NCI-H128 (cell line): ENCODE data around the gene CAMTA2.
"Not testable (repeated sequence)": the region's sequence is repeated elsewhere in the genome, so short reads cannot be mapped to it uniquely, and the experiment has no call there.

Experiments used
- DNase-seq: peaks from one replicate; lab custom pipeline; 2025; ENCODE audit not compliant: unreplicated experiment; lab: John Stamatoyannopoulos, UW

The CAMTA2 gene

DNA sequence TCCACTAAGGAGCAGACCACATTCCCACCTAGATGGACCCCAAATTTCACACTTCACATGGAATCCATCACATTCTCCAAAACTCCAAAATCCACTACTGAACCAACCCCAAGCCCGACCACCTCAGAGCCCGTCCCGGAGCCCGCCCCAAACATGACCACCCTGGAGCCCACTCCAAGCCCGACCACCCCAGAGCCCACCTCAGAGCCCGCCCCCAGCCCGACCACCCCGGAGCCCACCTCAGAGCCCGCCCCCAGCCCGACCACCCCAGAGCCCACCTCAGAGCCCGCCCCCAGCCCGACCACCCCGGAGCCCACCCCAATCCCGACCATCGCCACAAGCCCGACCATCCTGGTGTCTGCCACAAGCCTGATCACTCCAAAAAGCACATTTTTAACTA, 53.8 kb downstream of the CAMTA2 start:
- no peak for DNase-seq

DNA sequence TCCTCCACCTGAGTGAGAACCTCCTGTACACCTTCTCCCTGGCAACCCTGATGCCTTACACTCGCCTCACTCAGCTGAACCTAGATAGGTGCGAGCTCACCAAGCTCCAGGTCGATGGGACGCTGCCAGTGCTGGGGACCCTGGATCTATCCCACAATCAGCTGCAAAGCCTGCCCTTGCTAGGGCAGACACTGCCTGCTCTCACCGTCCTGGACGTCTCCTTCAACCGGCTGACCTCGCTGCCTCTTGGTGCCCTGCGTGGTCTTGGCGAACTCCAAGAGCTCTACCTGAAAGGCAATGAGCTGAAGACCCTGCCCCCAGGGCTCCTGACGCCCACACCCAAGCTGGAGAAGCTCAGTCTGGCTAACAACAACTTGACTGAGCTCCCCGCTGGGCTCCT, 54.7 kb downstream of the CAMTA2 start:
- no peak for DNase-seq

DNA sequence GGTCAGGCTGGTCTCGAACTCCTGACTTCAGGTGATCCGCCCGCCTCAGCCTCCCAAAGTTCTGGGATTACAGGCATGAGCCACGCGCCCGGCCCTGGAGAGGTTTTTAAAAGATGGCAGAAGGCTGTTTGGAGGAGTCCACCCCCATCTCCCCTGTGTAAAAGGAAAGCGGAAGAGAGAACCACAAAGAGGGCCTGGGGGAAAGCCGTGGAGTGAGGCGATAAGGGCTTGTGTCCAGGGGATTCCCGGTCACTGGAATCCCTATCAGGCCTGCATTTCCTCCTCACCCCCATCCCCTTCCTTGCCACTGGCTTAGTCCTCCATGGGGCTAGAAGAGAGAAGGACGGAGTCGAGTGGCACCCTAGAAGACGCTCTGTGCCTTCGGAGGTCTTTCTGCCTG, 55.5 kb downstream of the CAMTA2 start, which contains the start of gene GP1BA:
Gene GP1BA, plus strand, starts transcription at position 315 of the 400 bp plus-strand sequence. CDS start 328 bp downstream, outside the sequence.
- no peak for DNase-seq

DNA sequence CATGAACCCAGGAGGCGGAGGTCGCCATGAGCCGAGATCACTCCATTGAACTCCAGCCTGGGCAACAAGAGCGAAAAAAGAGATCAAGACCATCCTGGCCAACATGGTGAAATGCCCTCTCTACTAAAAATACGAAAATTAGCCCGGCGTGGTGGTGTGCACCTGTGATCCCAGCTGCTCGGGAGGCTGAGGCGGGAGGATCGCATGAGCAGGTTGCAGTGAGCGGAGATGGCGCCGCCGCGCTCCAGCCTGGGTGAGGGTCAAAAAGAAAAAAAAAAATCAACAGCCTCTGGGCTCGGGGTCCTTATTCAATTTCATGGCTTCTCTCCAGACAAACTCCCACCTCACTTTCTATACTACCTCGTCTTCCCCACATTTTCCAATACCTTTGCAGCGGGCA, 58.6 kb downstream of the CAMTA2 start:
- DNase-seq: no peak

DNA sequence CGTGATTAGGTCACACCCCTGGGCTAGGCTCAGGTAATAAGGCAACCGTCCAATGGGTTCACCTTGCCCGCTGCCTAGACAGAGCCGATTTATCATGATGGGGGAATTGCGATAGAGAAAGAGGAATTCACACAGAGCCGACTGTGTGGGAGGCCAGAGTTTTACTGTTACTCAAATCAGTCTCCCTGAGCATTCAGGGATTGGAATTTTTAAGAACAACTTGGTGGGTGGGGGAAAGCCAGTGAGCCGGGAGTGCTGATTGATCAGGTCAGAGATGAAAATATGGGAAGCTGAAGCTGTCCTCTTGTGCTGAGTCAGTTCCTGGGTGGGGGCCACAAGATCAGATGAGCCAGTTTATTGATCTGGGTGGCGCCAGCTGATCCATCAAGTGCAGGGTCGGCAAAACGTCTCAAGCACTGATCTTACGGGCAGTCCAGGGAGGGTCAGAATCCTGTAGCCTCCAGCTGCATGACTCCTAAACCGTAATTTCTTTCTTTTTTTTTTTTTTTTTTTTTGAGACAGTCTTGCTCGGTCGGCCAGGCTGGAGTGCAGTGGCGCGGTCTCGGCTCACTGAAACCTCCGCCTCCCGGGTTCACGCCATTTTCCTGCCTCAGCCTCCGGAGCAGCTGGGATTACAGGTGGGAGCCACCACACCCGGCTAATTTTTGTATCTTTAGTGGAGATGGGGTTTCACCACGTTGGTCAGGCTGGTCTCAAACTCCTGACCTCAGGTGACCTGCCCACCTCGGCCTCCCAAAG, 60.7 kb downstream of the CAMTA2 start:
- DNase-seq: not testable (repeated sequence)

DNA sequence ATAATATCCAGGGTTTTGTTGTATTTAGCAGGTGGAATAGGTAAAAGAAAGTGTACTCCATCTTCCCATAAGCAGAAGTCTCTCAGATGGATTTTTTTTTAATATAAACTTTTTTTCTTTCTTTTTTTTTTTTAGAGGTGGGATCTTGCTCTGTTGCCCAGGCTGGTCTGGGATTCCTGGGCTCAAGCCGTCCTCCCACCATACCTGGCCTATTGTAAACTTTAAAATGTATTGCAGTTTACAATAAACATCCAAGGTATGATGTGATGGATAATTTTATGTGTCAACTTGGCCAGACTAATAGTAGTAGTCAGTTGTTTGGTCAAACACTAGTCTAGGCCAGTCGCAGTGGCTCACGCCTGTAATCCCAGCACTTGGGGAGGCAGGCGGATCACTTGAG, 66.2 kb downstream of the CAMTA2 start:
- DNase-seq: no peak

DNA sequence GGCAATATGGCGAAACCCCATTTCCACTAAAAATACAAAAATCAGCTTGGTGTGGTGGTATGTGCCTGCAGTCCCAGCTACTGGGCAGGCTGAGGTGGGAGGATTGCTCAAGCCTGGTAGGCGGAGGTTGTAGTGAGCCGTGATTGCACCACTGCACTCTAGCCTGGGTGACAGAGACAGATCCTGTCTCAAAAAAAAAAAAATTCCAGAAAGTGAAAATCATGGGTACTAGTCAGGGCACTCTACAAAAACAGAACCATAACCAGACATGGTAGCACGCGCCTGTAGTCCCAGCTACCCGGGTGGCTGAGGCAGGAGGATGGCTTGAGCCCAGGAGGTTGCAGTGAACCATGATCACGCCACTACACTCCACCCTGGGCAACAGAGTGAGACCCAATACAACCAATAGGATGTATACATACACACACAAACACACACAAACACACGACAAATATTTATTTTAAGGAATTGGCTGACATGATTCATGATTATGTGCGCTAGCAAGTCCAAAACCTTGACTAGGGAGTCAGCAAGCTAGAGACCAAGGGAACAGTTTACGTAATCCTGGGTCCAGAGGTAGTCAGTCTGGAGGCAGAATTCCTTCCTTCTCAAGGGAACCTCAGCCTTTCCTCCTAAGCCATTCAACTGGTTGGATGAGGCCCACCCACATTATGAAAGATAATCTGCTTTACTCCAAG, 67.0 kb downstream of the CAMTA2 start:
- no peak for DNase-seq

DNA sequence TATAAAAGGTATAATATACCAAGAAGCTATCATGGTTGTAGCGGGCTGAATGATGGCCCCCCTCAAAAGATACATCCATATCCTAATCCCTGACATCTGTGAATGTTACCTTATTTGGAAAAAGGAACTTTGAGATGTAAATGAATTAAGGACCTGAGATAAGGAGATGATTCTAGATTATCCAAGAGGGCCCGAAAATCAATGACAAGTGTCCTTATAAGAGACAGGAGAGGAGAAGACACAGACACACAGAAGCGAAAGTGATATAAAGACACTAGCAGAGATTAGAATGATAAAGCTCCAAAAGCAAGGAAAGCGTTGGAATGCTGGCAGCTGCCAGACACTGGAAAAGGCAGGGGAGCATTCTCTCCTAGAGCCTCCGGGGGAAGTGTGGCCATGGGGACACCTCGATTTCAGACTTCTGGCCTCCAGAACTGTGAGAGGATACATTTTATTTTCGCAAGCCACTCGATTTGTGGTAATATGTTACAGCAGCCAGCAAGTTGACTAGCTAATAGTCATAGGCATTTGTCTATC, 67.9 kb downstream of the CAMTA2 start:
- DNase-seq: no peak
